Glomerular visceral epithelial cell (primary cell): ENCODE data around the gene INPP5A.

Experiments used
- DNase-seq: peaks from one replicate; pipeline ENCODE4 v3.0.0-alpha.2; 2016; ENCODE audit errors: extremely low spot score

Gene INPP5A

DNA sequence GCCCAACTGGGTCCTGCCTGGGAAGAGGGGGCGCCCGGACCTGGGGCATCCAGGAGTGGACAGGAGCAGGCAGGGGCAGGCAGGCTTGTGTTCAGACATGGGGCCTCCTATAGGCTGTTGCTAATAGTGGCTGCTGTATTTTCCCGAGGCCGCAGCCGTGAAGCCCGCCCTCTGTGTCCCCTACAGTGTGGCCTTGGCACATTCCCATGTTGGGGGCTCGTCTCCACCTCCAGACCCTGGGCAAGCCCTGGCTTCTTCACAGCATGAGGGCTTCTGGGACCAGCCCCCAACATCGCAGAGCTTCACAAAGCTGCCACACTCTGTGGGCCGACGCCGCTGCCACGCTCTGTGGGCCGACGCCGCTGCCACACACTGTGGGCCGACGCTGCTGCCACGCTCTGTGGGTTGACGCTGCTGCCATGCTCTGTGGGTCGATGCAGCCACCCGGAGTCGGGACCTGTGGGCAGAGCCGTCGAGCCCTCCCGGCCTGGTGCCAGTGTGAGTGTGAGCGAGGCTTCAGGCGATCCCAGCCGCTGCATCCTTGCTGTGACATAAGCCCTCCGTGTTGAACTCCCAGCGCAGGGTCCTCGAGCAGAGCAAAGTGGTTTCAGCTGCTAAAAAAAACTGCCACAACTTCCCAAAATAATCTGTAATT lies 109.0 kb downstream of the INPP5A start:
- DNase-seq = no peak

DNA sequence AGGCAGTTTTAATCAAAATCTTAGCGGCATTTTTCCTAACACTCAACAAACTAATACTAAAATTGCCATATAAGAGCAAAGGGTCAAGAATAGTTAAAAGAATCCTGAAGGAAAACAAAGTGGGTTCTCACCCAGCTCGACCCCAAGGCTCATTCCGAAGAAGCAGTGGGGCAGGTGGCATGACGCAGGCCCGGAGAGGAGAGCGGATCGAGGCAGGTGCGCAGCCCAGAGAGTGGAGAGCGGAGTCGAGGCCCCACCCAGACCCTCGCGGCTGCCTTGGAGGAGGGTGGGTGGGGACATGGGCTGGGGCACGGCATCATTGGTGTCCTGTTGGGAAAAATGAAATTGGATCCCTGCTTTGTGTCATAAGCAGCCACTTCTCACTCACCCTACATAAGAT lies 109.8 kb downstream of the INPP5A start:
- DNase-seq = no peak

GRCh38 chr10:132648072-132648850 lies 110.7 kb downstream of the INPP5A start:
- DNase-seq = no peak

GRCh38 chr10:132648851-132649528 lies 111.4 kb downstream of the INPP5A start:
- DNase-seq = no peak

DNA sequence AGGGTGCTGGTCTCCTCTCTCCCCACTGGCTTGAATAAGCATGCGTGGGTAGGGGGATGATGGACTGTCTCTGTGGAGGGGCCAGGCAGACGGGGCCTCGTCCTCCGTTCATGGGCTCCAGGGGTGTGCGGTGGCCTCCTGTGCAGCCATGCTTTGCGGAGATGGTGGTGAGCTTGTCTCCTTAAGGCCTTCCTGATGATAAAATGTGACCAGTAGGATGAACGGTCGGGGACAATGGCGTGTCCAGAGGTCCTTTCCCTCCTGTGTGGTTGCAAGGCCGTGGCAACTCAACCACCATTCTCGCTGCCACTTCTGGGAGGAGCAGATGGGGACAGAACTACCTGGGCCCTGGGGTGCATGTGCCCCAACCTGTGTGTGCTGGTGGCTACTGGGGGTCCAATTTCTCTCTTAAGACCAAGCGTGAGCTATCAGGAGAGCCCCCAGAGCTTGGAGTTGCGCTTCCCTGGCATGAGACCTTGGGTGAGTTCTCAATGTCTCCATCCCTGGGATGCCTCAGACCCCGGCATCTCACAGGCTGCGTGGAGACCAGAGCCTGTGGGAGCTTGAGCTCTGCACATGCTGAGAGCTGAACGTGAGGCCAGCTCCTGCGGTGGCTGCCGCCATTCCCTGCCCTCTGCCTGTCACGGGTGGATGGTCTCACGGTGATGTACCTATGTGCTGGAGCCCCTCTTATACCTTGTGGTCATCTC lies 112.2 kb downstream of the INPP5A start:
- no peak for DNase-seq

DNA sequence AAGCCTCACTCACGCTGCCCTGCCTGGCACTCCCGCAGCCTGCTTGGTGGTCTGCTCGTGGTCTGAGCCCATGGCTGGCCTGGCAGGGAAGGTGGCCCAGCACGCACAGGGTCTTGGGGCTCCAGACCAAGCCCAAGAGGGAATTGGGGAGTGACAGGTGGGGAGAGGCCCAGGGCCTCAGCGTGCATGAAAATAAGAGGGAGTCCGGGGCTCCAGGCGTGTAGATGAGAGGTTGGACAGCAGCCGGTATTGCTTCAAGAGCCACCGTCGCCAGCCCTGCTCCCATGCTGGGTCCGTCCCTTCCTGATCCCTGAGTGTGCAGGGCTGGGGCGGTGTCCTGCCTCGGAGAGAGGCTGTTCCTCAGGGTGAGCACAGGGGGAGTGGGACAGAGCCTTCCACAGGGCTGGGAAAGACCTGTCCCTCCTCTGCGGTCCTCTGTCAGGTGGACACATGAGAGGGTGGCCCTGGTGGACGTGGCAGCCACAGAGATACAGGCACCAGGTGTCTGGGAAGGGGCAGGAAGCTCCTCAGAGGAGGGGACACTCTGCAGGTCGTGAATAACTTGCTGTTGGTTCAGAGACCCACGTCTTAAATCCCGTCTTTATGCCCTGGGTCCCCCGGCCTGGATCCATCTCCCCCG lies 113.1 kb downstream of the INPP5A start:
- DNase-seq = no peak

DNA sequence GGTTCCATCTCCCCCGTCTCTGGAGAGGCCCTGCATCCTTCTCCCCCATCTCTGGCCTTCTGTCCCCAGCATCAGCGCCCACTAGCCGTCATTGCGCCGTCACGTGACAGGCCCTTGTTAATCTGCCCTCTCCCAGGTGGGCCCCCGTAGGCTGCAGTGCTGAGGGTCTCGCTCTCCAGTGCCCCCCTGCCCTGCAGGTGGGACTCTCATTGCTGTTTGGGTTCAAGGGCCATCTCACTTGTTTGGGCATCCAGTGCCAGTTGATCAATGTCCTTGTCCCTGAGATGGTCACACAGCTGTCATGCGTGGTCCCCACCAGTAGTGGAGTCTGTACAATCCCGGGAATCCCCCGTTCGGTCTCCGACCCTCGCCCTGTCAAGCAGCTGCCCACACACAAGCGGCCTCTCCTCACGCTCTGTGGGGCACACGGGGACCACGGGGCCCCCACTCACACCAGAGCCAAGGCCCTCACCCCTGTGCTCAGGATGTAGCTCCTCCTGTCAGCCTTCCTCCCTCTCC lies 114.0 kb downstream of the INPP5A start:
- no peak for DNase-seq

- no peak for DNase-seq
Measured at GRCh38 chr10:132652446-132652845, 114.9 kb downstream of the INPP5A start.

GRCh38 chr10:132652936-132653590 lies 115.5 kb downstream of the INPP5A start:
- DNase-seq = no peak

- no peak for DNase-seq
Measured at GRCh38 chr10:132653721-132654120, 116.1 kb downstream of the INPP5A start.

GRCh38 chr10:132654121-132654571 lies 116.6 kb downstream of the INPP5A start:
- no peak for DNase-seq

- DNase-seq = peak; percentile 68
Measured at GRCh38 chr10:132654708-132655661, 117.4 kb downstream of the INPP5A start.

GRCh38 chr10:132655735-132656134 lies 118.1 kb downstream of the INPP5A start:
- DNase-seq = no peak

- no peak for DNase-seq
Measured at GRCh38 chr10:132656283-132657126, 118.9 kb downstream of the INPP5A start.

GRCh38 chr10:132657127-132657706 lies 119.6 kb downstream of the INPP5A start:
- no peak for DNase-seq

- no peak for DNase-seq
Measured at GRCh38 chr10:132657748-132658147, 120.2 kb downstream of the INPP5A start.

DNA sequence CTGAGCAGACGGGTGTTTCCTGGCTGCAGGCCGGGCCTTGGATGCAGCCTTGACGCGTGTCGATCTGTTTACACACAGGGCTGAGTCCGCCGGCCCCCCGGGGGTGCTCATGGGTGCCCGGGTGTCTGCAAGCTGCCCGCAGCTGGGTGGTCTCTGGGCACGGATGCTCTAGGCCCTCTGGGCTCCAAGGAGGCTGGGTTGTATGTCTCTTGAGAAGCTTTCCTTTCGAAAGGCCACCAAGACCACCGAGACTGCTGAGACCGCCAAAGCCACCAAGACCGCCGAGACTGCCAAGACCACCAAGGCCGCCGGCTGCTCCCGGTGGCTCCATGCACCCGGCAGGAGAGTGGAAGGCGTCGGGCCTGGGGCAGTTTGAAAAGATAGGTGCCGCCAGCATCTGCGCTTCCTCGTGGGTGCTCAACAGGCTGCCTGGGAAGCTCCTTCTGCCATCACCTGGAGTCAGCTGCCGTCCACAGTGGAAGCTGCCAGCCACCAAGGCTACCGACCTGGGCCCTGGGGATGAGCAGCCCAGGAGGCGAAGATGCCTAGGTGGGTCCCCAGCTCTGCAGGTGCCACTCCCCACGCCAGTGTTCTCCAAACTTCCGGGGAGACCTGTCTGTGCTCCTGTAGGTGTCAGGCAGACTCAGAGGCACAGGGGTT lies 121.1 kb downstream of the INPP5A start:
- no peak for DNase-seq
